Measurements from ENCODE around the gene CEP250. TPM values are rescaled to one million over a fixed set of nuclear protein-coding genes. Genes with fewer than 3 reads are reported as not detected.

Gene CEP250
- total RNA-seq, 1 donor: 12.4 TPM

DNA sequence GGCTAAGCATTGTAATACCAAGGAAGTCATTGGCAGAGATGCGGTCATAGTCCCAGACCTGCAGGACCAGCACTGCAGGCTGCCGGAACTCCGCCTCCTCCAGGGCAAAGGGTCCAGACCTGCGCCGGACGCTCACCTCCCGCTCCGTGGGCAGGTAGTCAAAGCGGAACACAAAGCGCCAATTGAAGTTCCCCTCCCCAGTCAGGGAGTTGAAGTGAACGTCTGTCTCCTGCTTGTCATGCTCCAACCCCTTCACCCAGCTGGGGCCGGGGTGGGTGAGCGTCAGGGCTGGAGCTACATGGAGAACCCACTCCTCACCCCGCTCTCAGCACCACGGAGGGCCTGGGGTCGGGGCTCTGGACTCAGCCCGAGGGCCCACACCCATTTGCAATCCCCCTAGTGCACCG lies 104.7 kb downstream of the CEP250 start:
- DNase-seq (ENCODE audit: low read depth in 2 of 3, low spot score in 2 of 3): no peak

DNA sequence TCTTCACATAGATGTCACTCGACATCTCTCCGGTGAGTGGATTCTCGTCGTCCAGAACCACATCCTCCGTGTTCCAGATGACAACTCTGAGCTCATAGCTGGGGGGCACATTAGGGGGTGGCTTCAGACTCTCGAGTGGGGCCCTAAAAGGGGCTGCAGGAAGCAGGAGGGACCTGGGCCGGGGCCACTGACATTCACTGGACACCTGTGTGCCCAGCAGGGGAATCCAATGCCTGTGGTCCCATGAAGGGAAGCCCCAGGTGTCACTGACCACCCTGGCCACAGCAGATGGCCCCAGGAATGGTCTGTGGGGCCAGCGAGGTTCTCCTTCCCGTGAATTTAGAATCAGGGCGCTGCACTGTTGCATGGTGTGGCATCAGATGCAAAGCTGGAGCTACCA lies 105.1 kb downstream of the CEP250 start:
- no peak for DNase-seq (ENCODE audit: low read depth in 2 of 3, low spot score in 2 of 3)

DNA sequence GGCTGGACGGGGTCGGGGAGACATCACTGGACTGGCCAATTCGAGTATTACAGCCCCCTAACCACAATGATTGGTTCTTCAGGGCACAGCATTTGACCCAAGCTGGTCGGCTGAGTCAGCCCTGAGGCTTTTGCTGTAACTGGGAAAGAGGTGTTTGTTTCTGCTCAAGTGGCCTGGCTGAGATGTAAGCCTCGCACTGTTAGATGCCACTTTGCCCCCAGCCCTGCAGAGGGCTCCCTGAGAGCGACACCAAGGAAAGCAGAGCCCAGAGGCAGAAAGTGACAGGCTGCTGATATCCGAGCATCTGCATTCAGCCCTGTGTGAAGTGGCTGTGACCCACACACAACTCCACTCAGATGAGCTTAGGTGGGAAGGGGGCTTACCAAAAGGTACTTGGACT lies 105.9 kb downstream of the CEP250 start:
- DNase-seq (ENCODE audit: low read depth in 2 of 3, low spot score in 2 of 3): peak in 2 of 3 donors; percentile 41 to 65

DNA sequence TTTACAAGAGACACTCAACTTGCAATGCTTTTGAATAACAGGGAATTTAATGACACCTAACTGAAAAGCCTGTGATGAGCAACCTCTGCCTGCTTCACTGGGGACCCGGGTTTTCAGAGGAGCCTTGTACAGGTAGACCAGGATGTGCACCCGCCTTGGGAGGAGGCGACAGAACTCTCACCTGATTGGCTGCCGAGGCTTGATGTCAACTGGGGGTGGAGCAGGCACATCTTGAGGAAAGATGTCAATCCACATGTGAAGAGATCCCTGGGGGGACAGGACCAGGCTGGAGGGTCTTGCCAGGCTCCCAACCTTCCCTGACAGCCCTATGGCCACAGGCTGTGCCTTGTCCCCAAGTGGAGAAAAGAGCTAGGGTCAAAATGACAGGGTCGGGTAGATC lies 106.3 kb downstream of the CEP250 start:
- DNase-seq (ENCODE audit: low read depth in 2 of 3, low spot score in 2 of 3): no peak

DNA sequence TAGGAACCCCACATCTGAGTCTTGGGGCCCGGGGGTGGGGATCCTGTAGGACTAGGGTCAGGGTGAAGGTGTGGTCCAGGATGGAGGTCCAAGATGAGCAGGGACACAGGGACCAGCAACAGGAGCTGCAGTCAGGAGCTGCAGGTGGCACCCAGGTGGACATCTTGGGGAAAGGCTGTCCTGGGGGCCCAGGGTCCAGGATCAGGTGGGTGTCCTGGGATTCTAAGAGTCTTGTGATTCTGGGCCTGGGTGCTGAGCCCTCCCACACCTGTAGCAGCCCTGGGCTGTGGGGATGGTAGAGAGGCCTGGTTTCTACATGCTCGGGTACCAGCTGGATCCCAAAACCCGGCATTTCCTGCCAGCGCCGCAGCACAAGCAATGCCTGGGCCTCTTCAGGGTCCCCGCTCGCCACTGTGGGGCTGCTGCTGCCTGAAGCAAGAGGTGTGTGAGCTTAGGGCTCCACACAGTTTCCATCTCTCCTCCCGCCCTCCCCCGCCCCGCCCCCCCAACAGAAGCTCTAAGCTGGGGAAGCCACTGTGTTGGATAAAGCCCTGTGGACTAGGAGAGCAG lies 107.2 kb downstream of the CEP250 start:
- no peak for DNase-seq (ENCODE audit: low read depth in 2 of 3, low spot score in 2 of 3)

DNA sequence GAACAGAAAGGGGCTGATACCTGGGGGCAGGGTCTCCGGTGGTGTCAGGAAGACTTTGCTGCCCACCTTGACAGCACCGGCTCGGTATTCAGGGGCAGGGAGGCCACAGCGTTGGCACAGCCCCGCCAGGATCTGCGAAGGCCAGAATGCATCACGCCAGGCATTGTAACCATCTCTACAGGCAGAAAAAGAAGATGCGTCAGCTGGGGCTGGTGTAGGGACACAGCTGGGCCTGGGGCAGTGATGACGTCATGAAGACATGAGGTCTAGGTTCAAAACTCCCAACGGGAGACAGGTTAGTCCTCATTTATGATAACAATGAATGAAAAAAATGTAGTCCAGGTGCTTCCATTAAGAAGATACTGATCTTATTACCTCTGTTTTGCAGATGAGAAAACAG lies 108.4 kb downstream of the CEP250 start:
- DNase-seq (ENCODE audit: low read depth in 2 of 3, low spot score in 2 of 3): no peak

DNA sequence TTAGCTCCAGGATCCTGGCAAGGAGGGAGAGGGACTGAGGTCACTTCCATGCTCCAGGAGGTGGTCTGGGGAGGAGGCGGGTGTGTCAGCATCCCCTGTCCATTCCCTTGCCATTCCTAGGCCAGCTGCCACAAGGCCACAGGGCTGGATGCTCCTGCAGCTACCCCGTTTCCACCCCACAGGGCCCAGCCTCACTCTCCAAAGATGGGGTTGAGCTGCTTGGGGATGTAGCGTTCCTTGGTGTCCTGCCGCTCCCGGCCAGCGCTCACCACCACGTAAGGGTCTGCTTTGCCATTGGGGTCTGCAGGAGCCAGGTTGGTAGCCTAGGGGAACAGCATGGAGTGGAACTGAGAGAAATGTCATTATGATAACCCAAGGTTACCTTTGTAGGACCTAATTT lies 109.5 kb downstream of the CEP250 start:
- no peak for DNase-seq (ENCODE audit: low read depth in 2 of 3, low spot score in 2 of 3)

DNA sequence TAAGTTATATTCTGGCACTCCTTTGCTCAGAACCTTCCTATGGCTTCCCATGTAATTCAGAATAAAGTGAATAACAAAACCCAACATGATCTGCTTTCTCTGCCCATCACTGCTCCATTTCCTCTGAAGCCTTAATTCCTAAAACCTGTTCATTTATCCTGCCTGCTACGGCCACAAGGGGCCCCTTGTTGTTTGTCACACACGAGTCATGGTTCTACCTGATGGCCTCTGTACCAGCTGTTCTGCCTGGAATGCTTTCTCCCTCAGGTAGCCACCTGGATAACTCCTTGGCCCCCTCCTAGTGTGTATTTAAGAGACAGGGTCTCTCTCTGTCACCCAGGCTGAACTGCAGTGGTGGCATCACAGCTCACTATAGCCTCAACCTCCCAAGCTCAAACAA lies 113.2 kb downstream of the CEP250 start:
- peak in 2 of 3 donors; percentile 19 to 32 for DNase-seq (ENCODE audit: low read depth in 2 of 3, low spot score in 2 of 3)

Small RNA genes lying within 50 kb of the gene (small RNA-seq; reads per million reads assigned to genes)
- not detected for gene MIR1289-1

Other genes starting within 250 kb of the CEP250 start
- gene MMP24, start 228.9 kb upstream of the CEP250 start, total RNA-seq: under 0.01 TPM
- gene MMP24OS, start 177.5 kb upstream of the CEP250 start, total RNA-seq: 20.2 TPM
- gene EIF6, start 170.8 kb upstream of the CEP250 start, total RNA-seq: 233 TPM
- gene FAM83C, start 163.2 kb upstream of the CEP250 start, total RNA-seq: under 0.01 TPM
- gene UQCC1, start 43.6 kb upstream of the CEP250 start, total RNA-seq: 16.4 TPM
- under 0.01 TPM for gene GDF5, start 17.4 kb upstream of the CEP250 start, total RNA-seq
- gene C20orf173, start 74.1 kb downstream of the CEP250 start, total RNA-seq: not detected
- 650 TPM for gene ERGIC3, start 86.5 kb downstream of the CEP250 start, total RNA-seq
- 6.5 TPM for gene SPAG4, start 160.2 kb downstream of the CEP250 start, total RNA-seq
- gene CPNE1, start 209.3 kb downstream of the CEP250 start, total RNA-seq: 369 TPM
- 85.9 TPM for gene RBM12, start 209.3 kb downstream of the CEP250 start, total RNA-seq
- gene NFS1, start 243.8 kb downstream of the CEP250 start, total RNA-seq: 25.0 TPM
- gene ROMO1, start 243.8 kb downstream of the CEP250 start, total RNA-seq: 146 TPM

Data from hematopoietic multipotent progenitor cell (in vitro differentiated cells).